Measurements from ENCODE around the gene ARHGDIA.

ARHGDIA gene

GRCh38 chr17:81833921-81834830 lies 37.0 kb downstream of the ARHGDIA start:
- no peaks in the 10 kb centered on the region for H3K27me3 ChIP-seq (ENCODE audit: control insufficient read depth in 1 of 2, insufficient read depth in 1 of 2, low read length in 2 of 2)
- WGBS = 90% methylated on average over 31 of the region's 31 CpGs
- DNase-seq = no peak

GRCh38 chr17:81833160-81833920 lies 37.8 kb downstream of the ARHGDIA start, which contains the start of gene MCRIP1:
Gene MCRIP1, minus strand, starts transcription at chr17:81833291. Its CDS starts 8,785 bp downstream, at chr17:81824506.
- Histone ChIP-seq H2BK12ac (ENCODE audit: low read length in 2 of 2) (peak within 1 kb of the TSS; percentile 55 to 91), H3K79me1 (replicated peaks; ENCODE audit: low read length, poor library complexity, severe bottlenecking) (peaks cover 22% of the 10 kb centered on the region), H2BK120ac (ENCODE audit: low read depth, low read length) (peak within 1 kb of the TSS; percentile 91), H3K23ac (ENCODE audit: low read length in 2 of 2) (peak within 1 kb of the TSS in 1 of 2 experiments; percentile 81), H2BK15ac (ENCODE audit: low read depth, poor library complexity, severe bottlenecking) (peak within 1 kb of the TSS; percentile 44), H3K4me1 (ENCODE audit: control insufficient read depth, insufficient read depth, low read depth, low read length) (peaks cover 35% of the 10 kb centered on the region), H2BK5ac (ENCODE audit: low read depth, low read length, poor library complexity, severe bottlenecking) (peak within 1 kb of the TSS; percentile 35), H3K4me3 (ENCODE audit: insufficient read depth in 1 of 2, low read depth in 1 of 2, low read length in 2 of 2) (peak within 1 kb of the TSS; percentile 68 to 91), H3K4me2 (ENCODE audit: low read length, poor library complexity, severe bottlenecking) (peak within 1 kb of the TSS; percentile 81), H3K4ac (ENCODE audit: low read depth in 1 of 2, low read length in 2 of 2) (peak within 1 kb of the TSS; percentile 84 to 97), H4K8ac (ENCODE audit: low read length) (peak within 1 kb of the TSS; percentile 93), H2AFZ (ENCODE audit: low read depth, low read length) (peak within 1 kb of the TSS; percentile 47), H3K14ac (ENCODE audit: low read length in 2 of 2) (peak within 1 kb of the TSS in 1 of 2 experiments; percentile 91), H3K27ac (ENCODE audit: low read length, poor library complexity, severe bottlenecking) (peak within 1 kb of the TSS; percentile 34), H3K9ac (ENCODE audit: low read length) (peak within 1 kb of the TSS; percentile 97), H3K36me3 (ENCODE audit: control insufficient read depth in 1 of 2, insufficient read depth in 2 of 2, low read depth in 1 of 2, low read length in 2 of 2) (peaks cover 4 to 11% of the 10 kb centered on the region in 2 experiments), H2AK5ac (ENCODE audit: low read length, severe bottlenecking) (peak within 1 kb of the TSS; percentile 80), H3K27me3 (ENCODE audit: control insufficient read depth in 1 of 2, insufficient read depth in 1 of 2, low read length in 2 of 2) (no peaks in the 10 kb centered on the region), H3K18ac (ENCODE audit: low read depth in 1 of 2, low read length in 2 of 2) (peak within 1 kb of the TSS; percentile 94 to 95), H3K9me3 (ENCODE audit: control insufficient read depth, low read length) (no peaks in the 10 kb centered on the region), H4K91ac (ENCODE audit: low read length) (peak within 1 kb of the TSS; percentile 99)
- DNase-seq = peak; percentile 93
- 2% methylated on average over 68 of the region's 76 CpGs for WGBS

More at GRCh38 chr17:81833921-81834830, 37.0 kb downstream of the ARHGDIA start:
- H3K4me3 ChIP-seq (ENCODE audit: insufficient read depth in 1 of 2, low read depth in 1 of 2, low read length in 2 of 2) = peak overlapping the region; percentile 68 to 80
- peak overlapping the region; percentile 84 to 97 for H3K4ac ChIP-seq (ENCODE audit: low read depth in 1 of 2, low read length in 2 of 2)
- peak overlapping the region; percentile 44 for H2BK15ac ChIP-seq (ENCODE audit: low read depth, poor library complexity, severe bottlenecking)
- H3K14ac ChIP-seq (ENCODE audit: low read length in 2 of 2) = peak overlapping the region in 1 of 2 experiments; percentile 91
- peak overlapping the region in 1 of 2 experiments; percentile 80 for H3K23ac ChIP-seq (ENCODE audit: low read length in 2 of 2)
- H3K36me3 ChIP-seq (ENCODE audit: control insufficient read depth in 1 of 2, insufficient read depth in 2 of 2, low read depth in 1 of 2, low read length in 2 of 2) = peaks cover 4 to 6% of the 10 kb centered on the region in 2 experiments
- H2BK120ac ChIP-seq (ENCODE audit: low read depth, low read length) = peak overlapping the region; percentile 91
- H3K9me3 ChIP-seq (ENCODE audit: control insufficient read depth, low read length) = no peaks in the 10 kb centered on the region
- H2BK12ac ChIP-seq (ENCODE audit: low read length in 2 of 2) = no peak overlapping the region
- peak overlapping the region; percentile 47 for H2AFZ ChIP-seq (ENCODE audit: low read depth, low read length)
- H3K79me1 ChIP-seq (replicated peaks; ENCODE audit: low read length, poor library complexity, severe bottlenecking) = peaks cover 15% of the 10 kb centered on the region
- peak overlapping the region; percentile 99 for H4K91ac ChIP-seq (ENCODE audit: low read length)
- H3K18ac ChIP-seq (ENCODE audit: low read depth in 1 of 2, low read length in 2 of 2) = peak overlapping the region; percentile 94 to 95
- H4K8ac ChIP-seq (ENCODE audit: low read length) = peak overlapping the region; percentile 93
- no peak overlapping the region for H3K27ac ChIP-seq (ENCODE audit: low read length, poor library complexity, severe bottlenecking)
- H2AK5ac ChIP-seq (ENCODE audit: low read length, severe bottlenecking) = peak overlapping the region; percentile 80
- no peak overlapping the region for H2BK5ac ChIP-seq (ENCODE audit: low read depth, low read length, poor library complexity, severe bottlenecking)
- peak overlapping the region; percentile 81 for H3K4me2 ChIP-seq (ENCODE audit: low read length, poor library complexity, severe bottlenecking)
- peak overlapping the region; percentile 97 for H3K9ac ChIP-seq (ENCODE audit: low read length)
- H3K4me1 ChIP-seq (ENCODE audit: control insufficient read depth, insufficient read depth, low read depth, low read length) = peaks cover 28% of the 10 kb centered on the region

- H2BK5ac ChIP-seq (ENCODE audit: low read depth, low read length, poor library complexity, severe bottlenecking) = peak overlapping the region; percentile 35
- H3K9ac ChIP-seq (ENCODE audit: low read length) = peak overlapping the region; percentile 92
- peaks cover 24% of the 10 kb centered on the region for H3K79me1 ChIP-seq (replicated peaks; ENCODE audit: low read length, poor library complexity, severe bottlenecking)
- H3K4me2 ChIP-seq (ENCODE audit: low read length, poor library complexity, severe bottlenecking) = peak overlapping the region; percentile 58
- no peaks in the 10 kb centered on the region for H3K27me3 ChIP-seq (ENCODE audit: control insufficient read depth in 1 of 2, insufficient read depth in 1 of 2, low read length in 2 of 2)
- peak; percentile 44 for DNase-seq
- H2AK5ac ChIP-seq (ENCODE audit: low read length, severe bottlenecking) = no peak overlapping the region
- no peak overlapping the region for H3K27ac ChIP-seq (ENCODE audit: low read length, poor library complexity, severe bottlenecking)
- H2AFZ ChIP-seq (ENCODE audit: low read depth, low read length) = peak overlapping the region; percentile 1
- H2BK120ac ChIP-seq (ENCODE audit: low read depth, low read length) = peak overlapping the region; percentile 2
- no peak overlapping the region for H2BK15ac ChIP-seq (ENCODE audit: low read depth, poor library complexity, severe bottlenecking)
- H3K18ac ChIP-seq (ENCODE audit: low read depth in 1 of 2, low read length in 2 of 2) = peak overlapping the region; percentile 10 to 91
- peak overlapping the region; percentile 68 to 91 for H3K4me3 ChIP-seq (ENCODE audit: insufficient read depth in 1 of 2, low read depth in 1 of 2, low read length in 2 of 2)
- no peaks in the 10 kb centered on the region for H3K9me3 ChIP-seq (ENCODE audit: control insufficient read depth, low read length)
- peaks cover 4 to 11% of the 10 kb centered on the region in 2 experiments for H3K36me3 ChIP-seq (ENCODE audit: control insufficient read depth in 1 of 2, insufficient read depth in 2 of 2, low read depth in 1 of 2, low read length in 2 of 2)
- peak overlapping the region in 1 of 2 experiments; percentile 40 for H2BK12ac ChIP-seq (ENCODE audit: low read length in 2 of 2)
- H4K91ac ChIP-seq (ENCODE audit: low read length) = peak overlapping the region; percentile 2
- peak overlapping the region in 1 of 2 experiments; percentile 88 for H3K14ac ChIP-seq (ENCODE audit: low read length in 2 of 2)
- WGBS = under 1% methylated on average over 36 of the region's 65 CpGs
- H3K4ac ChIP-seq (ENCODE audit: low read depth in 1 of 2, low read length in 2 of 2) = peak overlapping the region; percentile 29 to 75
- H4K8ac ChIP-seq (ENCODE audit: low read length) = peak overlapping the region; percentile 8
- H3K23ac ChIP-seq (ENCODE audit: low read length in 2 of 2) = peak overlapping the region in 1 of 2 experiments; percentile 81
- H3K4me1 ChIP-seq (ENCODE audit: control insufficient read depth, insufficient read depth, low read depth, low read length) = peaks cover 35% of the 10 kb centered on the region
Observed at GRCh38 chr17:81832608-81833159, 38.5 kb downstream of the ARHGDIA start.

Data from mesenchymal stem cell (in vitro differentiated cells and primary cell).